H1 (cell line): ENCODE data around the gene ADGRB3. TPM values are rescaled to one million over a fixed set of nuclear protein-coding genes. Genes with fewer than 3 reads are reported as not detected.

Source experiments
- CTCF ChIA-PET: fragments of 300-600 bp; sonication (Branson Sonifier 250); formaldehyde crosslinking; loops from one replicate; lab custom pipeline; 2021; ENCODE audit not compliant: partially characterized antibody; lab: Charles Lee
- POLR2A ChIA-PET: fragments of 300-600 bp; sonication (Branson Sonifier 250); formaldehyde crosslinking; loops from one replicate; lab custom pipeline; 2021; ENCODE audit warnings: inconsistent platforms; ENCODE audit not compliant: partially characterized antibody; lab: Charles Lee
- DNase-seq, 2 experiments: peaks; one replicate each; pipeline versions ENCODE4 v3.0.0 to v3.0.0-alpha.2; 2010 to 2022; ENCODE audit warnings: low spot score in 2 of 2, low read depth in 1 of 2, mixed read lengths in 1 of 2
- FAIRE-seq: peaks from 2 replicates; lab custom pipeline; 2011; peaks lifted over from hg19 to GRCh38; lab: Jason Lieb, UNC
- H2AFZ ChIP-seq: 2 replicates; pipeline ENCODE4 v1.8.1; 2012; ENCODE audit warnings: low read length, inconsistent platforms
- H2AK5ac ChIP-seq: 2 replicates; pipeline ENCODE4 v1.6.1; 2013; ENCODE audit warnings: low read depth, low read length
- H2BK120ac ChIP-seq: replicated peaks from 2 replicates; pipeline ENCODE3; 2013; ENCODE audit warnings: low read depth, low read length, inconsistent platforms
- H2BK12ac ChIP-seq: 2 replicates; pipeline ENCODE4 v1.6.1; 2013; ENCODE audit warnings: low read depth, low read length
- H2BK15ac ChIP-seq: 2 replicates; pipeline ENCODE4 v1.6.1; 2013; ENCODE audit warnings: low read length
- H2BK20ac ChIP-seq: 2 replicates; pipeline ENCODE4 v1.6.1; 2013; ENCODE audit warnings: low read length
- H2BK5ac ChIP-seq: 2 replicates; pipeline ENCODE4 v1.6.1; 2013; ENCODE audit warnings: low read depth, low read length
- H3K14ac ChIP-seq: 2 replicates; pipeline ENCODE4 v1.6.1; 2013; ENCODE audit warnings: inconsistent platforms; ENCODE audit not compliant: insufficient read length
- H3K18ac ChIP-seq: 2 replicates; pipeline ENCODE4 v1.6.1; 2013; ENCODE audit warnings: low read length; ENCODE audit errors: extremely low read depth
- H3K23ac ChIP-seq: 2 replicates; pipeline ENCODE4 v1.6.1; 2013; ENCODE audit warnings: inconsistent platforms; ENCODE audit not compliant: insufficient read length
- H3K23me2 ChIP-seq: 2 replicates; pipeline ENCODE4 v1.6.1; 2013; ENCODE audit warnings: low read depth, low read length
- H3K27ac ChIP-seq: 2 replicates; pipeline ENCODE4 v1.6.1; 2011; ENCODE audit warnings: low read depth, low read length, inconsistent platforms
- H3K27me3 ChIP-seq, 4 experiments: replicated peaks in 1 of 4; 1 replicate in 1 of 4; 2 replicates in 3 of 4; pipeline versions ENCODE4 v1.6.1 to v1.8.1; 2011 to 2013; ENCODE audit warnings: low read length in 3 of 4, mild to moderate bottlenecking in 3 of 4, inconsistent platforms in 2 of 4, mixed read lengths in 2 of 4, moderate library complexity in 1 of 4; ENCODE audit not compliant: control insufficient read depth in 3 of 4, insufficient read depth in 3 of 4; ENCODE audit errors: extremely low read depth in 1 of 4
- H3K36me3 ChIP-seq, 4 experiments: 2 replicates each; pipeline versions ENCODE4 v1.6.1 to v1.8.1; 2011 to 2013; ENCODE audit warnings: mild to moderate bottlenecking in 4 of 4, low read length in 3 of 4, moderate library complexity in 2 of 4, control low read depth in 1 of 4, inconsistent platforms in 1 of 4; ENCODE audit not compliant: insufficient read depth in 4 of 4, control insufficient read depth in 2 of 4
- H3K4ac ChIP-seq: replicated peaks from 2 replicates; pipeline ENCODE3; 2013; ENCODE audit warnings: low read length, low read depth, mixed read lengths, inconsistent platforms; ENCODE audit not compliant: insufficient read length
- H3K4me1 ChIP-seq, 4 experiments: replicated peaks in 1 of 4; 1 replicate in 1 of 4; 2 replicates in 3 of 4; pipeline versions ENCODE4 v1.6.1 to v1.8.1; 2011 to 2013; ENCODE audit warnings: low read length in 3 of 4, inconsistent platforms in 2 of 4, mixed read lengths in 1 of 4; ENCODE audit not compliant: insufficient read depth in 4 of 4, control insufficient read depth in 3 of 4
- H3K4me2 ChIP-seq, 2 experiments: 2 replicates each; pipeline versions ENCODE4 v1.6.1 to v1.8.1; 2011 to 2013; ENCODE audit warnings: low read depth in 2 of 2, low read length in 2 of 2, control low read depth in 1 of 2, inconsistent platforms in 1 of 2, mild to moderate bottlenecking in 1 of 2; ENCODE audit not compliant: insufficient read depth in 1 of 2
- H3K4me3 ChIP-seq, 4 experiments: fragments of 200-600, 300-600 bp in 1 of 4; sonication (generic), shearing (Covaris generic), sonication (Bioruptor Twin) in 1 of 4; 2 replicates each; pipeline versions ENCODE4 v1.5.1 to v1.8.1; 2011 to 2016; ENCODE audit warnings: low read length in 4 of 4, low read depth in 3 of 4, control low read depth in 2 of 4, inconsistent platforms in 2 of 4, mild to moderate bottlenecking in 2 of 4, mixed read lengths in 1 of 4, moderate library complexity in 1 of 4; ENCODE audit not compliant: insufficient read depth in 2 of 4; ENCODE audit errors: extremely low read depth in 1 of 4
- H3K56ac ChIP-seq: replicated peaks from 2 replicates; pipeline ENCODE3; 2013; ENCODE audit warnings: low read depth, mild to moderate bottlenecking, mixed read lengths, low read length, inconsistent platforms; ENCODE audit not compliant: insufficient read length
- H3K79me1 ChIP-seq: 2 replicates; pipeline ENCODE4 v1.6.1; 2013; ENCODE audit warnings: low read depth, low read length, control low read depth
- H3K79me2 ChIP-seq, 2 experiments: 2 replicates each; pipeline versions ENCODE4 v1.6.1 to v1.8.1; 2012 to 2013; ENCODE audit warnings: low read length in 2 of 2, mild to moderate bottlenecking in 2 of 2, inconsistent platforms in 1 of 2; ENCODE audit not compliant: insufficient read depth in 2 of 2, control insufficient read depth in 1 of 2
- H3K9ac ChIP-seq, 4 experiments: replicated peaks in 1 of 4; 1 replicate in 1 of 4; 2 replicates in 3 of 4; pipeline versions ENCODE4 v1.6.1 to v1.8.1; 2011 to 2013; ENCODE audit warnings: low read depth in 3 of 4, low read length in 3 of 4, control low read depth in 2 of 4, mild to moderate bottlenecking in 2 of 4, moderate library complexity in 2 of 4, inconsistent platforms in 1 of 4; ENCODE audit errors: extremely low read depth in 1 of 4
- H3K9me3 ChIP-seq, 2 experiments: 2 replicates each; pipeline versions ENCODE4 v1.6.1 to v1.8.1; 2012 to 2013; ENCODE audit warnings: mild to moderate bottlenecking in 2 of 2, moderate library complexity in 2 of 2, control low read depth in 1 of 2, inconsistent platforms in 1 of 2, low read depth in 1 of 2, low read length in 1 of 2, mixed read lengths in 1 of 2; ENCODE audit not compliant: insufficient read depth in 2 of 2
- H4K20me1 ChIP-seq, 2 experiments: replicated peaks in 1 of 2; 2 replicates each; pipeline versions ENCODE3 to v1.8.1; 2011 to 2013; ENCODE audit warnings: inconsistent platforms in 2 of 2, low read length in 2 of 2, mild to moderate bottlenecking in 1 of 2; ENCODE audit not compliant: insufficient read depth in 2 of 2, control insufficient read depth in 1 of 2
- H4K5ac ChIP-seq: 2 replicates; pipeline ENCODE4 v1.6.1; 2013; ENCODE audit warnings: low read length, low read depth, mixed read lengths, inconsistent platforms; ENCODE audit not compliant: insufficient read length
- H4K8ac ChIP-seq: 2 replicates; pipeline ENCODE4 v1.8.0; 2013; ENCODE audit warnings: mild to moderate bottlenecking, moderate library complexity, low read length, inconsistent platforms; ENCODE audit not compliant: insufficient read depth; ENCODE audit errors: extremely low read depth
- H4K91ac ChIP-seq: replicated peaks from 2 replicates; pipeline ENCODE3; 2013; ENCODE audit warnings: low read length, mixed read lengths, inconsistent platforms; ENCODE audit not compliant: insufficient read length
- BCL11A ChIP-seq, 2 experiments: IDR thresholded peaks; one replicate each; pipeline ENCODE4 v1.6.1; 2011; ENCODE audit warnings: low read depth in 2 of 2, low read length in 2 of 2, mild to moderate bottlenecking in 2 of 2
- CBX8 ChIP-seq: fragments of 300-800, 300-1000 bp; sonication (generic); IDR thresholded peaks from 2 replicates; pipeline ENCODE4 v1.7.1; 2016; ENCODE audit warnings: low read depth, low read length, borderline replicate concordance
- CEBPB ChIP-seq: IDR thresholded peaks from 2 replicates; pipeline ENCODE4 v1.6.1; 2012; ENCODE audit warnings: low read depth, low read length
- CTBP2 ChIP-seq: IDR thresholded peaks from 2 replicates; pipeline ENCODE4 v1.7.0; 2011; ENCODE audit warnings: borderline replicate concordance, mild to moderate bottlenecking, moderate library complexity, mixed read lengths, low read length; ENCODE audit not compliant: insufficient read depth, insufficient read length
- GTF2F1 ChIP-seq: IDR thresholded peaks from 2 replicates; pipeline ENCODE4 v1.6.1; 2012; ENCODE audit warnings: low read depth, low read length, improper control_type of control experiment, borderline replicate concordance
- KDM4A ChIP-seq: IDR thresholded peaks from one replicate; pipeline ENCODE4 v1.7.1; 2012; ENCODE audit warnings: low read depth, mild to moderate bottlenecking, moderate library complexity, low read length, inconsistent platforms; ENCODE audit not compliant: severe bottlenecking
- POU5F1 ChIP-seq: IDR thresholded peaks from 2 replicates; pipeline ENCODE4 v1.6.1; 2011; ENCODE audit warnings: low read depth, mild to moderate bottlenecking, low read length, moderate library complexity
- RNF2 ChIP-seq: fragments of 200-900, 300-1000 bp; sonication (generic); IDR thresholded peaks from 2 replicates; pipeline ENCODE4 v1.7.1; 2016; ENCODE audit warnings: borderline replicate concordance, low read depth, mild to moderate bottlenecking, antibody characterized with exemption, low read length; ENCODE audit not compliant: poor library complexity, severe bottlenecking; ENCODE audit errors: missing control alignments
- RXRA ChIP-seq: IDR thresholded peaks from 2 replicates; pipeline ENCODE4 v1.6.1; 2011; ENCODE audit warnings: low read depth, mild to moderate bottlenecking, low read length, moderate library complexity; ENCODE audit not compliant: insufficient read depth
- SIN3A ChIP-seq, 2 experiments: IDR thresholded peaks in 1 of 2; conservative IDR thresholded peaks in 1 of 2; 2 replicates each; pipeline ENCODE4 v1.6.1; 2011 to 2012; ENCODE audit warnings: low read length in 2 of 2, improper control_type of control experiment in 1 of 2, low read depth in 1 of 2, mild to moderate bottlenecking in 1 of 2
- TAF7 ChIP-seq: optimal IDR thresholded peaks from 2 replicates; pipeline ENCODE3; 2011; ENCODE audit warnings: low read depth, mild to moderate bottlenecking, inconsistent platforms, low read length, moderate library complexity, borderline replicate concordance
- WGBS, 2 experiments: shearing (Covaris generic) in 1 of 2; methylation state at CpG; one replicate each; pipeline versions ENCODE4 v1.1.6 to v1.1.7; 2013 to 2015; ENCODE audit warnings: low lambda C conversion rate in 2 of 2, mixed read lengths in 2 of 2, inconsistent platforms in 1 of 2, low coverage in 1 of 2, missing lambda C conversion rate in 1 of 2; ENCODE audit not compliant: insufficient replicate concordance in 2 of 2, insufficient coverage in 1 of 2, insufficient read length in 1 of 2; ENCODE audit errors: extremely low coverage in 1 of 2, missing lambda C conversion rate in 1 of 2; 5-methylcytosine and 5-hydroxymethylcytosine counted together
- polyA plus RNA-seq, 7 experiments: library from polyadenylated mRNA; depleted of rRNA in 3 of 7; stranded (reverse) in 5 of 7; unstranded in 2 of 7; fragments of >200 nt in 5 of 7; fragments of 200-250 nt in 2 of 7; gene quantifications; 1 replicate in 5 of 7; 2 replicates in 1 of 7; 4 replicates in 1 of 7; pipeline versions ENCODE4 v1.2.1 to v1.2.3, GENCODE V29; 2011 to 2013; ENCODE audit warnings: missing spikeins in 2 of 7, mixed read lengths in 2 of 7
- total RNA-seq: library from RNA; stranded (reverse); fragmentation: NEBNext Ultra II Directional; extraction: Animal tissue kit (Norgen Biotek cat#: 25700); gene quantifications from 2 replicates; pipeline ENCODE4 v1.2.1, GENCODE V29; 2021
- TF ChIP-seq, protein P1 (sequence below): IDR thresholded peaks from 2 replicates; pipeline ENCODE4 v1.6.1; 2012; ENCODE audit warnings: inconsistent platforms
- TF ChIP-seq, protein P2 (sequence below): IDR thresholded peaks from 2 replicates; pipeline ENCODE4 v1.6.1; 2012; ENCODE audit warnings: inconsistent platforms

Gene ADGRB3
- total and polyA plus RNA-seq, 2 of the 8 experiments (the other 6 are each of a cell fraction or from before 2014, with no cell fraction given) = 0.35 to 1.2 TPM

DNA sequence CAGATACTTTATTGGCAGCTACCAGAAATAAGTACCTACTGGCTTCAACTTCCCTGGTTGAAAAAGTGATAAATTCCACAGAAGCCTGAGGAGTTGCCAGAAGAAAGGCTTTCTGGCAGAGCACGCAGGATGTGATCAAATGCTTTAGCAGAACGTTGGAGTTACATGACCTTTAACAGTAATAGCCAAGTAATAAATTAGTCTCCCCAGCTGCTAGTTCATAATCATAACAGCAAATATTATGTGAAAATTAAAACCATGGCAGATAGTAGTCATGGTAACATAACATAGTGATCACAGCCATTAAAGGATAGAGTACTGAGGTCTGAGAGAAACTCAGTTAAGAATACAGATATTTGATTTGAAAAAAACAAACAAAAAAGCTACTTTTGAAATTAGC, 567.7 kb downstream of the ADGRB3 start:
- H2BK5ac ChIP-seq = no peak overlapping the region
- H2BK15ac ChIP-seq = no peak overlapping the region
- POLR2A ChIA-PET = no interaction called here
- H3K9me3 ChIP-seq = no peaks in the 10 kb centered on the region
- no peak overlapping the region for H3K4me2 ChIP-seq
- no peaks in the 10 kb centered on the region for H3K23me2 ChIP-seq
- H2AFZ ChIP-seq = no peak overlapping the region
- no peak overlapping the region for H4K5ac ChIP-seq
- H3K27ac ChIP-seq = no peak overlapping the region
- H3K4ac ChIP-seq = no peak overlapping the region
- H2BK12ac ChIP-seq = no peak overlapping the region
- H2BK20ac ChIP-seq = no peak overlapping the region
- H3K4me1 ChIP-seq = no peaks in the 10 kb centered on the region
- no peak overlapping the region for H3K56ac ChIP-seq
- no peak overlapping the region for H3K4me3 ChIP-seq
- H4K8ac ChIP-seq = no peak overlapping the region
- no peak for DNase-seq
- no peaks in the 10 kb centered on the region for H4K20me1 ChIP-seq
- no peak overlapping the region for H4K91ac ChIP-seq
- no peaks in the 10 kb centered on the region for H3K27me3 ChIP-seq
- H3K79me2 ChIP-seq = no peaks in the 10 kb centered on the region
- H2AK5ac ChIP-seq = no peak overlapping the region
- FAIRE-seq = no peak
- H3K9ac ChIP-seq = no peak overlapping the region
- no peaks in the 10 kb centered on the region for H3K36me3 ChIP-seq
- 83% methylated on average over 2 of the region's 2 CpGs; no CpG with 5 or more reads in 1 of the 2 experiments for WGBS, 2 experiments
- no peak overlapping the region for H2BK120ac ChIP-seq
- H3K14ac ChIP-seq = no peak overlapping the region
- H3K18ac ChIP-seq = no peak overlapping the region
- H3K79me1 ChIP-seq = no peaks in the 10 kb centered on the region
- CTCF ChIA-PET = no interaction called here
- H3K23ac ChIP-seq = no peak overlapping the region
- TF ChIP-seq RNF2 (no peak), GTF2F1 (no peak), BCL11A (IDR thresholded peaks at IDR 0.05; ENCODE audit: low read depth in 2 of 2, low read length in 2 of 2) (no peak), KDM4A (no peak), CBX8 (no peak), CTBP2 (no peak), CEBPB (no peak), POU5F1 (no peak), RXRA (no peak), TAF7 (no peak), SIN3A (conservative IDR thresholded peaks at IDR 0.05 in 1 of 2, IDR thresholded peaks at IDR 0.05 in 1 of 2; ENCODE audit: low read depth in 1 of 2, low read length in 2 of 2) (no peak)
- TF ChIP-seq, protein P1, sequence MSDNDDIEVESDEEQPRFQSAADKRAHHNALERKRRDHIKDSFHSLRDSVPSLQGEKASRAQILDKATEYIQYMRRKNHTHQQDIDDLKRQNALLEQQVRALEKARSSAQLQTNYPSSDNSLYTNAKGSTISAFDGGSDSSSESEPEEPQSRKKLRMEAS = no peak
- TF ChIP-seq, protein P2, sequence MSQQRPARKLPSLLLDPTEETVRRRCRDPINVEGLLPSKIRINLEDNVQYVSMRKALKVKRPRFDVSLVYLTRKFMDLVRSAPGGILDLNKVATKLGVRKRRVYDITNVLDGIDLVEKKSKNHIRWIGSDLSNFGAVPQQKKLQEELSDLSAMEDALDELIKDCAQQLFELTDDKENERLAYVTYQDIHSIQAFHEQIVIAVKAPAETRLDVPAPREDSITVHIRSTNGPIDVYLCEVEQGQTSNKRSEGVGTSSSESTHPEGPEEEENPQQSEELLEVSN = no peak
